T follicular helper cell (primary cell): ENCODE results near the gene PSMG3.
"Not testable (repeated sequence)": the region's sequence is repeated elsewhere in the genome, so short reads cannot be mapped to it uniquely, and the experiment has no call there.

Experiments used
- DNase-seq: peaks from one replicate; pipeline ENCODE4 v3.0.0-alpha.2; 2020; ENCODE audit warnings: low read depth

PSMG3 gene

DNA sequence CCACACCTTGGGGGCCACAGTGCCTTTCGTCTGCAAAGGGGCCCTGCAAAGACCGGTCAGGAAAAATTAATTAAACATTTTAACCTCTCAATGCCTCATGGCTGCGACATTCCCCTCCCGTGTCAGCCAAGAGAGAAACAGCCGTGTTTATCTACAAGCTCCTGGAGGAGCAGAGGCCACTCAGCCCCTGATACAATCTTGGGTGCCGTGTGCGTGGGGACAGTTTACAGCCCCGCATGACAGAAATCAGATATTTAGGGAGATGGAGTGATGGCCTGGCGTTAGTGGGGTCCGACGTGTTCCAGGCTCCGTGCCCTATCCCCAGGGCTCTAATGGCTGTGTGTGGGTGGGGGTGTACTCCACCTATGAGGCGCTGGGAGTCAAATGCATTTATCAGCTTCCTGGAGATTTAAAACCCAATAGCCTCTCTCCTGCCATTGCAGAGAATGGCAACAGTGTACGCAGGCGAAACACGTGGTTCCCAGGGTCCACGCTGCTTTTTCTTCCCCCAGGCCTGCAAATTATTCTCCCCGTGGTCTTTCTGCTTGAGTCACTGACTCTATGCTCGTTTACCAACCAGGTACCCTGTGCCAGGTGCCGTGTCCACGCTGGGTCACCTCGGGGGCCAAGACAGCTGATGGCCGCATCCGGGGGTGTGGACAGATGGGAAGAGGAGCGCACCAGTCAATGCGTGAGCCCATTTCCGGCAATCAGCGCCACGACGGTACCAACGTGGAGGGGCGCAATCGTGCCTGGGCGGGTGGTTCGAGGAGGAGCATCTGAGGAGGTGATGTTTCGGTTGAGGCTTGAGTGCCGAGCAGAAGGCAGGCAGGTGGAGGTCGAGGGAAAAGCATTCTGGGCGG lies 26.6 kb upstream of the PSMG3 start:
- DNase-seq: no peak

- DNase-seq: no peak
Measured at GRCh38 chr7:1595636-1596035, 25.8 kb upstream of the PSMG3 start.

DNA sequence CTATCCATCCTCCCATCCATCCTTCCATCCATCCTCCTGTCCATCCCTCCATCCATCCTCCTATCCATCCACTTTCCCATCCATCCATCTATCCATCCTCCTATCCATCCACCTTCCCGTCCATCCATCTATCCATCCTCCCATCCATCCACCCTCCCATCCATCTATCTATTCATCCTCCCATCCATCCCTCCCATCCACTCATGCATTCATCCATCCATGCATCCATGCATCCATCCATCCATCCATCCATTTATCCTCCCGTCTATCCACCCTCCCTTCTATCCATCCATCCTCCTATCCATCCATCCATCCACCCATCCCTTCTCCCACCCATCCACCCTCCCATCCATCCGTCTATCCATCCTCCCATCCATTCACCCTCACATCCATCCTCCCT lies 25.2 kb upstream of the PSMG3 start:
- no peak for DNase-seq

GRCh38 chr7:1593904-1594421 lies 24.1 kb upstream of the PSMG3 start:
- no peak for DNase-seq

- DNase-seq: no peak
Measured at GRCh38 chr7:1593091-1593866, 23.4 kb upstream of the PSMG3 start.

- DNase-seq: no peak
Measured at GRCh38 chr7:1592299-1592871, 22.6 kb upstream of the PSMG3 start.

DNA sequence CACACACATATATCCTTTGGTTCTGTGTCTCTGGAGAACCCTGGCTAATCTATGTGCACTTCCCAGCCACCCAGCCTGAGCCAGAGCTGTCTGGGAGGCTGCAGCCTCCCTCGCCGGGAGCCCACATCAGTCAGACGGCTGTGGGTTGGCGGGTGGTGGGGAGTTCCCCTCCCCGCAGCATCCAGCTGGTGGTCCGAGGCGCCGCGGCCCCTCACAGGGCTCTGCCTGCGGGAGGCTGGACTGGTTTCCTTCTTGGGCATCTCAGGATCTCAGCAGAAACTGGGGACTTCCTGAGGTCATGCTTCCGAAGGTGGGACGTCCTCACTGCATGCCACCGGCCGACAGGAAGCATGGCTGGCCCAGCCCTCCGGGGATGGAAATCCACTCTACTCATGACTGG lies 22.0 kb upstream of the PSMG3 start:
- DNase-seq: no peak

- DNase-seq: no peak
Measured at GRCh38 chr7:1591396-1591795, 21.6 kb upstream of the PSMG3 start.

GRCh38 chr7:1590887-1591286 lies 21.1 kb upstream of the PSMG3 start:
- DNase-seq: no peak

DNA sequence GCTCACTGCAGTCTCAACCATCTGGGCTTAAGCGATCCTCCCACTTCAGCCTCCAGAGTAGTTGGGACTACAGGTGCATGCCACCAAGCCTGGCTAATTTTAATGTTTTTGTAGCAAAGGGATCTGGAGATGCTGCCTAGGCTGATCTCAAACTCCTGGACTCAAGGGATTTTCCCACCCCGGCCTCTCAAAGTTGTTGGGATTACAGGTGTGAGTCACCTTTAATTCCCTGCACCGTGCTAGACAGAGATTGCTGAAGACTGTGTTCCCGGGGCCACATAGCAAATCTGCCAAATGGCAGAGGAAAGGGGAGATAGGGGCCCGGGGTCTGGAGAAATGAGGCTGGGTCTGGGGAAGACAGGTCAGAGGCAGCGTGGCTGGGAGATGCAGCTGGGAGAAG lies 20.6 kb upstream of the PSMG3 start:
- DNase-seq: no peak

DNA sequence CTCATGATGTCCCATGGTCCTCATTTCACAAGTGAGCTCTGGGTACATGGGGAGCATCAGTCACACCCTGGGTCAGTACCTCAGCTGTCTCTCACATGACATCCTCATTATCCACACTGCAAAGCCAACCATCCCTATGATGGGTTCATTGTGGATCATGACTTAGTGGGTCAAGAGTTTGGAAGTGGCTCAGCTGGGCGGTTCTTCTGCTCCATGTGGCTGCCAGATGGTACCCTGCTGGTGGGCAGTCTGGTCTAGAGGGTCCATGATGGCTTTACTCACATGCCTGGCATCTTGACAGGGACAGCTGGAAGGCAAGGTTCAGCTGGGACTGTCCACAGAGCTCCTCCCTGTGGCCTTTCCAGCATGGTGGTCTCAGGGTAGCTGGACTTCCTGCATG lies 19.1 kb upstream of the PSMG3 start:
- no peak for DNase-seq

DNA sequence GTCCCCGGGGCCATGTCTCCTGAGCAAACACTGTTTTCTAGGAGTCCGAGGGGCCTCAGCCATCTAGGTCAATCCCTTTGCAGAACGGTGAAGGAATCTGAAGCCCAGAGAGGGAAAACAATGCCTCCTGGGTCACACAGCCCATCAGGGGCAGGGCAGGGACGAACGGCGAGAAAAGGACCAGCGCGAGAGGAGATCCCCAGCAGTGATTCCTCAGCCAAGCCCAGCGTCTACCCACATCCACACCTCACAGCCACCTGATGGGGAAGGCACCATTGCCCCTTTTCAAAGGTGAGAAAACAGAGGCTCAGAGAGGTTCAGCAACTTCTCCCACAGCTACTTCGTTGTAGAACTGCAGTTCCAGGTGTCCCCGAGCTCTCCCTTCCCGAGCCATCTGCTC lies 17.9 kb upstream of the PSMG3 start:
- DNase-seq: no peak

DNA sequence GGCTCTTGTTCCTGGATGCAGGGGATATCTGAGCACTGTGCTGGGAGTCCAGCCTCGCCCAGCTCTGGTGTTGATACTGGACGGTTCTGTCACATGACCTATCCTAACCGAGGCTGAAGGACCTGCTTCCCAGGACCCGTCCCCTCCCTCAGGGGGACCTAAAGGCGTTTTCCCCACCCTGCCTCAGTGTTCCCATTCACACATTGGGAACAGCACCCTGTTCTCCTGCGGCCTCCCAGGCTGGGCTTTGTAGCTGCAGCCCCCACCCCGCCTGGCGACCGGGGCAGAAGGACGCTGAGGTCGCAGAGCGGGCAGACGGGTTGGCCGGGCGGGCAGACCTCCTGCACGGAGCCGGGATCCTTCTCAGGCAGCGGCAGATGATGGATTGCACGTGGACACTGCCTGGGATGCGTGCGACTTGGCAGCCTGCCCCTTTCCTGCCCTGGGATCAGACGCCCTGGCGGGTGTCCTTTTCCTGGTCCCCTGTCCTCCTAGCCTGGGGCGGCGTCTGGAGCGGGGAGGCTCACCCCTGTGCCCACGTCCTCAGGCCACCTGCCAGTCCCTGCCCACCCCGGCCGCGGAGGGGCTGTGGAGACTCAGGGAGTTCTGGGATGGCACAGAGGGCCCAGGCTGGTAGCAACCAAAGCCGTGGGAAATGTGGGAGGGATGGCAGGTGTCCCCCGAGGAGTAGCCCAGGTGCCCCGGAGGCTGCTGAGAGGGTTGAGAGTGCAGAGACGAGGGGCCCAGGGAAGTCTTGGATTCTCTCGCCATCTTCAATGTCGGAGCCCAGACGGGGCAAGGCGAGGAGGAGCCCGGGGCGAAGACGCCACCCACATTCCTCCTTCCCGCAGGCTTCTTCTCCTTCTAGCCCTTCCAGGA lies 17.2 kb upstream of the PSMG3 start:
- DNase-seq: no peak

- DNase-seq: no peak
Measured at GRCh38 chr7:1586126-1586826, 16.4 kb upstream of the PSMG3 start.

- DNase-seq: no peak
Measured at GRCh38 chr7:1585142-1585981, 15.5 kb upstream of the PSMG3 start.

DNA sequence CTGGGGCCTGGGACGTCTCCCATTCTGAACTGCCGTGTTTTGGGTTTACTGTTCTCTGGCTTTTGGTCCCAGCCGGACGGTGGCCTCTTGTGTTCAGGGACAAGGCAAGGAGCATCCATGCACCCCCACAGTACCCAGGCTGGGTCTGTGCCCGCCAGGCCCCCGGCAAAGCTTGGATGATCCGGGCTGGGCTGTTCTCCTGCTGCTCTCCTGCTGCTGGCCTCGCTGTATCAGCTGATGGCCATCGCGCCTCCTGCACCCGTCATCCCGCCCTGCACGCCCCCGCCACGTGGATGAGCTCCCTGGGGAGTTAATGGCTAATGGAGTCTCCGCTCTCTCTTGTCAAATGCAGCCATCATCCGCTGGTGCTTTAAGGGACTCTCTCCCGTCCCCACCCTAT lies 14.9 kb upstream of the PSMG3 start:
- no peak for DNase-seq

GRCh38 chr7:1583241-1583930 lies 13.6 kb upstream of the PSMG3 start:
- not testable (repeated sequence) for DNase-seq

DNA sequence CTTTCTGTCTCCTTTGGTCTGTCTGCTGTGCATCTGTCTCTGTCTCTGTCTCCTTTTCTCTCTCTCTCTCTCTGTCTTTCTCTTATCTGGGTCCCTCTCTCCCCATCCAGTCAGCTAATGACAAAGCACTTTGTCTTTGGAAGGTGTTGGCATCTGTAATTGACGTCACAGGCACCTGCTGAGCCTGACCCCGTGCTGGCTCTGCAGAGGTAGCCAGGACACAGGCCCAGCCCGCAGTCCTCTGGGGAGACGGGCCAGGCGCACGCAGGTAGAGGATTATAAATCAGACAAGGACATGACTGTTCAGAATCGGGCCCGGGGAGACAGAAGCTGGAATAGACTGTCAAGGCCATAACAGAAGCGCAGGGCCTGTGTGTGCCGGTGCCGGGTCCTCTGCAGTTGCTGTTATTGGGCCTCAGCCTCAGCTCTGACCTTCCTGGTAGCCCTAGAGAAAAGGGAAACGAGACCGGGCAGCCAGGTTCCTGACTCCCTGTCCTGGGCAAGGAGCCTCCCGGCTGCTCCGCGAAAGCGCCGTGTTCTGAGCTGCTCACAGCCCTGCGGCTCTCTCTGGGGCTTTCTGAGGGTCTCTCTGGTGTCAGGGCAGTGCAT lies 10.7 kb upstream of the PSMG3 start:
- no peak for DNase-seq
